H9 (cell line): ENCODE measurements around the gene KIF19. TPM values are rescaled to one million over a fixed set of nuclear protein-coding genes. Genes with fewer than 3 reads are reported as not detected.

Experiments used
- DNase-seq: peaks from one replicate; pipeline ENCODE4 v3.0.0-alpha.2; 2017
- H2AFZ ChIP-seq: one replicate; pipeline ENCODE4 v1.6.1; 2013; ENCODE audit warnings: mild to moderate bottlenecking, low read length, control low read depth, moderate library complexity
- H2AK5ac ChIP-seq: 2 replicates; pipeline ENCODE4 v1.6.1; 2013; ENCODE audit warnings: low read length, control low read depth, mixed read lengths; ENCODE audit not compliant: insufficient read length
- H2BK120ac ChIP-seq: one replicate; pipeline ENCODE4 v1.6.1; 2013; ENCODE audit warnings: low read depth, mild to moderate bottlenecking, low read length, control low read depth, inconsistent platforms; ENCODE audit not compliant: poor library complexity, severe bottlenecking
- H2BK12ac ChIP-seq: 2 replicates; pipeline ENCODE4 v1.6.1; 2013; ENCODE audit warnings: low read length, control low read depth, mixed read lengths, low read depth; ENCODE audit not compliant: insufficient read length
- H2BK15ac ChIP-seq: 2 replicates; pipeline ENCODE4 v1.6.1; 2013; ENCODE audit warnings: low read depth, low read length, control low read depth
- H2BK20ac ChIP-seq: one replicate; pipeline ENCODE4 v1.6.1; 2013; ENCODE audit warnings: low read depth, mild to moderate bottlenecking, low read length, control low read depth, inconsistent platforms; ENCODE audit not compliant: poor library complexity, severe bottlenecking
- H2BK5ac ChIP-seq: 2 replicates; pipeline ENCODE4 v1.6.1; 2013; ENCODE audit warnings: low read length, control low read depth, mixed read lengths; ENCODE audit not compliant: insufficient read length
- H3K14ac ChIP-seq: 2 replicates; pipeline ENCODE4 v1.6.1; 2013; ENCODE audit warnings: low read length, control low read depth; ENCODE audit not compliant: insufficient read depth
- H3K18ac ChIP-seq: 2 replicates; pipeline ENCODE4 v1.6.1; 2013; ENCODE audit warnings: low read depth, mild to moderate bottlenecking, mixed read lengths, low read length, control low read depth; ENCODE audit not compliant: insufficient read length
- H3K23ac ChIP-seq: 2 replicates; pipeline ENCODE4 v1.6.1; 2013; ENCODE audit warnings: low read length, control low read depth, mixed read lengths, low read depth; ENCODE audit not compliant: insufficient read length
- H3K23me2 ChIP-seq: 2 replicates; pipeline ENCODE4 v1.6.1; 2013; ENCODE audit warnings: low read depth, mild to moderate bottlenecking, mixed read lengths, low read length, control low read depth; ENCODE audit not compliant: insufficient read length, poor library complexity, severe bottlenecking
- H3K27ac ChIP-seq: 2 replicates; pipeline ENCODE4 v1.5.1; 2013; ENCODE audit warnings: low read length, control low read depth, mixed read lengths, low read depth; ENCODE audit not compliant: insufficient read length
- H3K27me3 ChIP-seq: 2 replicates; pipeline ENCODE4 v1.6.1; 2013; ENCODE audit warnings: low read length, control low read depth, inconsistent platforms; ENCODE audit not compliant: insufficient read depth
- H3K4ac ChIP-seq: 2 replicates; pipeline ENCODE4 v1.6.1; 2013; ENCODE audit warnings: low read depth, mild to moderate bottlenecking, control low read depth, inconsistent platforms, low read length, moderate library complexity
- H3K4me1 ChIP-seq: 2 replicates; pipeline ENCODE4 v1.6.1; 2013; ENCODE audit warnings: low read length, control low read depth, inconsistent platforms; ENCODE audit not compliant: insufficient read depth
- H3K4me2 ChIP-seq: 2 replicates; pipeline ENCODE4 v1.6.1; 2013; ENCODE audit warnings: low read length, control low read depth, mixed read lengths; ENCODE audit not compliant: insufficient read length, insufficient read depth
- H3K56ac ChIP-seq: 2 replicates; pipeline ENCODE4 v1.6.1; 2013; ENCODE audit warnings: low read depth, mild to moderate bottlenecking, mixed read lengths, low read length, control low read depth; ENCODE audit not compliant: insufficient read length
- H3K79me1 ChIP-seq: 2 replicates; pipeline ENCODE4 v1.6.1; 2013; ENCODE audit warnings: low read depth, mild to moderate bottlenecking, moderate library complexity, low read length, control low read depth, inconsistent platforms; ENCODE audit not compliant: insufficient read depth, poor library complexity, severe bottlenecking
- H3K79me2 ChIP-seq: 2 replicates; pipeline ENCODE4 v1.6.1; 2013; ENCODE audit warnings: low read length, control low read depth, inconsistent platforms; ENCODE audit not compliant: insufficient read depth
- H3K9ac ChIP-seq: 2 replicates; pipeline ENCODE4 v1.6.1; 2013; ENCODE audit warnings: low read length, control low read depth, mixed read lengths; ENCODE audit not compliant: insufficient read length; ENCODE audit errors: extremely low read depth
- H3K9me3 ChIP-seq: one replicate; pipeline ENCODE4 v1.6.1; 2013; ENCODE audit warnings: low read depth, low read length, inconsistent platforms; ENCODE audit not compliant: control insufficient read depth
- H3T11ph ChIP-seq: one replicate; pipeline ENCODE4 v1.6.1; 2013; ENCODE audit warnings: mild to moderate bottlenecking, low read length, control low read depth, inconsistent platforms
- H4K20me1 ChIP-seq: one replicate; pipeline ENCODE4 v1.6.1; 2013; ENCODE audit not compliant: control insufficient read depth, insufficient read length, insufficient read depth
- H4K5ac ChIP-seq: 2 replicates; pipeline ENCODE4 v1.6.1; 2013; ENCODE audit warnings: low read depth, mild to moderate bottlenecking, mixed read lengths, low read length, control low read depth; ENCODE audit not compliant: insufficient read length
- H4K8ac ChIP-seq: replicated peaks from 2 replicates; pipeline ENCODE4 v1.6.1; 2013; ENCODE audit warnings: low read length, control low read depth, mixed read lengths, low read depth; ENCODE audit not compliant: insufficient read length
- H4K91ac ChIP-seq: 2 replicates; pipeline ENCODE4 v1.6.1; 2013; ENCODE audit warnings: low read depth, mild to moderate bottlenecking, moderate library complexity, mixed read lengths, low read length, control low read depth; ENCODE audit not compliant: insufficient read length
- H3K27ac Mint-ChIP-seq, 3 experiments: 2 replicates in 2 of 3; 3 replicates in 1 of 3; pipeline ENCODE4 v1.8.0; 2020 to 2021; ENCODE audit warnings: mixed read lengths in 3 of 3, mild to moderate bottlenecking in 1 of 3, moderate library complexity in 1 of 3
- H3K27me3 Mint-ChIP-seq: 2 replicates; pipeline ENCODE4 v1.8.0; 2021; ENCODE audit warnings: low read depth, mild to moderate bottlenecking, moderate library complexity, mixed read lengths
- H3K36me3 Mint-ChIP-seq, 3 experiments: 2 replicates in 2 of 3; 3 replicates in 1 of 3; pipeline ENCODE4 v1.8.0; 2020 to 2021; ENCODE audit warnings: low read depth in 3 of 3, mixed read lengths in 3 of 3; ENCODE audit not compliant: insufficient read depth in 1 of 3
- H3K4me1 Mint-ChIP-seq, 2 experiments: 2 replicates each; pipeline ENCODE4 v1.8.0; 2020; ENCODE audit warnings: mixed read lengths in 2 of 2
- H3K4me3 Mint-ChIP-seq, 2 experiments: 2 replicates in 1 of 2; 3 replicates in 1 of 2; pipeline ENCODE4 v1.8.0; 2020 to 2021; ENCODE audit warnings: mild to moderate bottlenecking in 2 of 2, mixed read lengths in 2 of 2, moderate library complexity in 1 of 2
- H3K9me3 Mint-ChIP-seq, 2 experiments: 2 replicates in 1 of 2; 3 replicates in 1 of 2; pipeline ENCODE4 v1.8.0; 2020; ENCODE audit warnings: mild to moderate bottlenecking in 2 of 2, mixed read lengths in 2 of 2, moderate library complexity in 1 of 2
- CTCF ChIP-seq: fragments of 200-600 bp; sonication (generic); conservative IDR thresholded peaks from 3 replicates; pipeline ENCODE4 v1.8.0; 2021; ENCODE audit warnings: antibody characterized with exemption, mild to moderate bottlenecking
- WGBS: extraction: QIAGEN DNeasy Blood & Tissue Kit; methylation state at CpG from one replicate; pipeline ENCODE4 v1.1.7; 2013; ENCODE audit warnings: missing lambda C conversion rate, low lambda C conversion rate, mixed read lengths; ENCODE audit not compliant: insufficient read length; ENCODE audit errors: extremely low coverage; 5-methylcytosine and 5-hydroxymethylcytosine counted together
- total RNA-seq: library from RNA; stranded (reverse); gene quantifications from 2 replicates; pipeline ENCODE4 v1.2.1, GENCODE V29; 2021

KIF19 gene
- total RNA-seq, 1 experiment from 2014 or later, result 0.13 TPM

- Histone ChIP-seq H3K4me1 (no peaks in the 10 kb centered on the region), H2BK12ac (no peak overlapping the region), H4K8ac (no peak overlapping the region), H4K5ac (no peak overlapping the region), H3K14ac (no peak overlapping the region), H3K4me2 (no peak overlapping the region), H3K18ac (no peak overlapping the region), H3K27ac (no peak overlapping the region), H3K56ac (no peak overlapping the region), H2BK20ac (no peak overlapping the region), H3K4ac (no peak overlapping the region), H2AK5ac (no peak overlapping the region), H3T11ph (no peak overlapping the region), H3K79me2 (no peaks in the 10 kb centered on the region), H2BK5ac (no peak overlapping the region), H2BK15ac (no peak overlapping the region), H2AFZ (no peak overlapping the region), H3K27me3 (no peaks in the 10 kb centered on the region; the same call in 1 of the 2 replicates), H4K91ac (no peak overlapping the region), H3K9me3 (no peaks in the 10 kb centered on the region), H3K23me2 (no peaks in the 10 kb centered on the region), H3K23ac (no peak overlapping the region), H3K9ac (no peak overlapping the region), H3K79me1 (no peaks in the 10 kb centered on the region), H4K20me1 (no peaks in the 10 kb centered on the region), H2BK120ac (no peak overlapping the region)
- peak overlapping the region in 1 of 3 experiments; percentile 15; a peak in 3 of 7 replicates for H3K27ac Mint-ChIP-seq
- H3K36me3 Mint-ChIP-seq, result no peaks in the 10 kb centered on the region
- H3K4me3 Mint-ChIP-seq, result peak overlapping the region in 1 of 2 experiments; percentile 32; a peak in 1 of 5 replicates
- H3K4me1 Mint-ChIP-seq, result peaks cover 47 to 60% of the 10 kb centered on the region in 2 experiments
- WGBS, result no CpG with 5 or more reads among the region's 7 CpGs
- no peak for DNase-seq
- H3K9me3 Mint-ChIP-seq, result no peaks in the 10 kb centered on the region
- no peak for TF ChIP-seq CTCF
- peaks cover 47% of the 10 kb centered on the region for H3K27me3 Mint-ChIP-seq
Measured at GRCh38 chr17:74332017-74332650, 6.1 kb downstream of the KIF19 start.
